GM23338 (cell line): ENCODE data around the gene SHB. TPM values are rescaled to one million over a fixed set of nuclear protein-coding genes. Genes with fewer than 3 reads are reported as not detected.

Experiments used
- ATAC-seq: fragments of 200-7000 bp; cut with Tn5 transposase; 3 replicates; pipeline ENCODE4 v1.9.1; 2020
- DNase-seq: peaks from one replicate; pipeline ENCODE4 v3.0.0-alpha.2; 2015; ENCODE audit warnings: low spot score
- H2AFZ ChIP-seq: fragments of 200-600 bp; sonication (generic); 2 replicates; pipeline ENCODE4 v1.8.0; 2016; ENCODE audit warnings: antibody characterized with exemption, mild to moderate bottlenecking, moderate library complexity
- H3F3A ChIP-seq: fragments of 200-600 bp; sonication (generic); replicated peaks from 2 replicates; pipeline ENCODE4 v1.8.0; 2017; ENCODE audit warnings: antibody characterized with exemption, mixed run types, low read depth
- H3K27ac ChIP-seq: fragments of 200-600 bp; sonication (generic); 2 replicates; pipeline ENCODE4 v1.6.1; 2016; ENCODE audit warnings: low read depth
- H3K27me3 ChIP-seq: fragments of 200-600 bp; sonication (generic); 2 replicates; pipeline ENCODE4 v1.8.0; 2016; ENCODE audit warnings: mild to moderate bottlenecking, mixed run types, moderate library complexity; ENCODE audit not compliant: insufficient read depth
- H3K36me3 ChIP-seq: fragments of 200-600 bp; sonication (generic); 2 replicates; pipeline ENCODE4 v1.8.0; 2016; ENCODE audit warnings: mild to moderate bottlenecking; ENCODE audit not compliant: insufficient read depth
- H3K4me1 ChIP-seq: fragments of 200-600 bp; sonication (generic); 2 replicates; pipeline ENCODE4 v1.8.0; 2016; ENCODE audit warnings: mild to moderate bottlenecking, moderate library complexity; ENCODE audit not compliant: insufficient read depth
- H3K4me2 ChIP-seq: fragments of 200-600 bp; sonication (generic); 2 replicates; pipeline ENCODE4 v1.7.1; 2017; ENCODE audit warnings: mixed run types
- H3K4me3 ChIP-seq: fragments of 200-600 bp; sonication (generic); 2 replicates; pipeline ENCODE4 v1.6.1; 2016; ENCODE audit warnings: mixed run types
- H3K79me2 ChIP-seq: fragments of 200-600 bp; sonication (generic); replicated peaks from 2 replicates; pipeline ENCODE4 v1.8.0; 2017; ENCODE audit warnings: mild to moderate bottlenecking; ENCODE audit not compliant: insufficient read depth
- H3K9me2 ChIP-seq: fragments of 200-600 bp; sonication (generic); 2 replicates; pipeline ENCODE4 v1.8.0; 2017; ENCODE audit not compliant: insufficient read depth
- H4K20me1 ChIP-seq: fragments of 200-600 bp; sonication (generic); replicated peaks from 2 replicates; pipeline ENCODE4 v1.8.0; 2017; ENCODE audit warnings: mild to moderate bottlenecking; ENCODE audit not compliant: insufficient read depth
- H3K27ac Mint-ChIP-seq: 2 replicates; pipeline ENCODE4 v1.8.0; 2020; ENCODE audit warnings: inconsistent platforms, mild to moderate bottlenecking, moderate library complexity, mixed read lengths
- H3K27me3 Mint-ChIP-seq: 3 replicates; pipeline ENCODE4 v1.8.0; 2022; ENCODE audit warnings: low read depth, mild to moderate bottlenecking, moderate library complexity, mixed read lengths, inconsistent platforms; ENCODE audit not compliant: insufficient read depth, poor library complexity
- H3K36me3 Mint-ChIP-seq: 3 replicates; pipeline ENCODE4 v1.8.0; 2021; ENCODE audit warnings: low read depth, mild to moderate bottlenecking, inconsistent platforms, moderate library complexity, mixed read lengths
- H3K4me1 Mint-ChIP-seq: 3 replicates; pipeline ENCODE4 v1.8.0; 2020; ENCODE audit warnings: mild to moderate bottlenecking, inconsistent platforms, mixed read lengths
- H3K4me3 Mint-ChIP-seq: 3 replicates; pipeline ENCODE4 v1.8.0; 2021; ENCODE audit warnings: moderate library complexity, mild to moderate bottlenecking, inconsistent platforms, mixed read lengths
- H3K9me3 Mint-ChIP-seq: 3 replicates; pipeline ENCODE4 v1.8.0; 2020; ENCODE audit warnings: moderate library complexity, mild to moderate bottlenecking, inconsistent platforms, mixed read lengths
- CREB1 ChIP-seq: fragments of 250-450 bp; sonication (Bioruptor Pico); IDR thresholded peaks from 2 replicates; pipeline ENCODE4 v1.5.0; 2020; ENCODE audit warnings: low read depth, mild to moderate bottlenecking, moderate library complexity
- EZH2 ChIP-seq: fragments of 200-600 bp; sonication (generic); IDR thresholded peaks from one replicate; pipeline ENCODE4 v1.8.0; 2017; ENCODE audit warnings: antibody characterized with exemption, mild to moderate bottlenecking, low read depth; ENCODE audit not compliant: unreplicated experiment
- EZH2phosphoT487 ChIP-seq: fragments of 200-600 bp; sonication (generic); IDR thresholded peaks from one replicate; pipeline ENCODE4 v1.8.1; 2018; ENCODE audit warnings: antibody characterized with exemption; ENCODE audit not compliant: unreplicated experiment
- JUNB ChIP-seq: IDR thresholded peaks from one replicate; pipeline ENCODE4 v1.6.1; 2016; ENCODE audit warnings: antibody characterized with exemption; ENCODE audit not compliant: unreplicated experiment
- NANOG ChIP-seq: IDR thresholded peaks from 2 replicates; pipeline ENCODE4 v1.6.1; 2016; ENCODE audit warnings: antibody characterized with exemption, borderline replicate concordance
- STAT1 ChIP-seq: IDR thresholded peaks from one replicate; pipeline ENCODE4 v1.6.1; 2016; ENCODE audit warnings: antibody characterized with exemption; ENCODE audit not compliant: unreplicated experiment
- ZNF114 ChIP-seq: fragments of 250-450 bp; sonication (Bioruptor Pico); IDR thresholded peaks from 2 replicates; pipeline ENCODE4 v1.5.0; 2020; ENCODE audit warnings: mild to moderate bottlenecking, moderate library complexity
- ZNF331 ChIP-seq: fragments of 250-450 bp; sonication (Bioruptor Pico); IDR thresholded peaks from 2 replicates; pipeline ENCODE4 v1.5.0; 2020; ENCODE audit warnings: low read depth, mild to moderate bottlenecking, moderate library complexity
- polyA plus RNA-seq: library from polyadenylated mRNA; unstranded; fragments of >200 nt; fragmentation: Nextera tagmentation; extraction: Ambion mirVana; gene quantifications from 2 replicates; pipeline ENCODE4 v1.2.1, GENCODE V29; 2016
- total RNA-seq: library from RNA; depleted of rRNA; stranded (reverse); fragments of >200 nt; shearing (Covaris generic); gene quantifications from 2 replicates; pipeline ENCODE4 v1.2.3, GENCODE V29; 2014
- TF ChIP-seq, protein P1 (sequence below), 2 experiments: fragments of 200-600 bp in 1 of 2; sonication (generic) in 1 of 2; conservative IDR thresholded peaks; 2 replicates each; pipeline versions ENCODE4 v1.5.1 to v1.6.1; 2016 to 2017; ENCODE audit warnings: antibody characterized with exemption in 2 of 2, low read depth in 2 of 2, mild to moderate bottlenecking in 2 of 2, moderate library complexity in 1 of 2
- TF ChIP-seq, protein P2 (sequence below): IDR thresholded peaks from one replicate; pipeline ENCODE4 v1.6.1; 2018; ENCODE audit warnings: antibody characterized with exemption; ENCODE audit not compliant: unreplicated experiment
- TF ChIP-seq, protein P3 (sequence below): IDR thresholded peaks from 2 replicates; pipeline ENCODE4 v1.6.1; 2016; ENCODE audit warnings: antibody characterized with exemption

Gene SHB
- total and polyA plus RNA-seq, 2 experiments from 2014 or later, result 1.5 to 14.0 TPM

DNA sequence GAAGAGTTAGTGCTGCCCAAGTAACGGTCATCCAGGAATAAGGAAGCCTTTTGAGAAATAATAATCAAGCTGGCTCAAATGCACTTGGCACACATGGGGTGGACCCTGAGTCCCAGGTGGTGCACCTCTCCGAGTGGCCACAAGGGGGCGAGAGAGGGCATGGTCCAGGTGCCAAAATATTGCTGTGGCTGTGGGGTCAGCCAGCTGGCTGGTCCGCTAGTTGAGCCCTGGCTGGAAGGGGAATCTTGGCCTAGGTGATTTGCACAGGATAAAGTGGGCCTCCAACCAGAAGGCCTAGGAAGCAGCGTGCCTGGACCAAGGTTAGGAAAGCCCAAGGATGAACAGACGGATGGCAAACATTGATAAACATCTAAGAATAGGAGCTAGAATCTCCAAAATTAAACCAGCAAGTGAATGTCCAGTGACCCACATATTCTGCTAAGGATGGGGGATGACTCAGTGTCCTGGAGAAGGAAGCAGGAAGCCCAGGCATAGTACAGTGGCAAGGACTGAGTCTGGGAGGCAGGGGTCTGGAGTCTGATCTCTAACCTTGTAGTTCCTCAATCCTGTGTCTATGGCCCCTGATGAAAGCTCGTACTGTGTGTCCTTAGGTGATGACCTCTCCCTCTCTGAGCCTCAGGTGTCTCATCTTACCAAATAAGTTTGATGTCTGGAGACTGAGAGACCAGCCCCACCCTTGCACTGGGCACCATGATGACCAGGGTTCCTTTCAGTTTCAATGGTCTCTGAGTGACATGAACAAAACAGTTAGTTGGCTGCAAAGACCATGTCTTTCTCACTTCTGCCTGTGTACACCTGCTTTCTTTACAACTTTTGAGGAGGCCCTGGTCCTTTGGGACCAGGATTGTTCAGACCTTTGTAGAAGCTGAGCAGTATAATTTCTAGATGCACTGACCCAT, 19.2 kb upstream of the SHB start:
- no peaks in the 10 kb centered on the region for H3K79me2 ChIP-seq
- no peak overlapping the region for H3K4me3 ChIP-seq
- no peaks in the 10 kb centered on the region for H3K27me3 ChIP-seq
- no peak overlapping the region for H3K4me2 ChIP-seq
- no peak overlapping the region for H3K4me3 Mint-ChIP-seq
- H3K27me3 Mint-ChIP-seq, result peaks cover 9% of the 10 kb centered on the region
- no peaks in the 10 kb centered on the region for H3K36me3 Mint-ChIP-seq
- peaks cover 31% of the 10 kb centered on the region for H3K4me1 Mint-ChIP-seq
- H3F3A ChIP-seq, result no peaks in the 10 kb centered on the region
- H3K36me3 ChIP-seq, result no peaks in the 10 kb centered on the region
- ATAC-seq (peak; percentile 89), DNase-seq (peak; percentile 72)
- H3K27ac Mint-ChIP-seq, result no peak overlapping the region
- H3K4me1 ChIP-seq, result peaks cover 13% of the 10 kb centered on the region; the same call in 1 of the 2 replicates
- H3K9me2 ChIP-seq, result no peaks in the 10 kb centered on the region
- H4K20me1 ChIP-seq, result no peaks in the 10 kb centered on the region
- no peak overlapping the region for H2AFZ ChIP-seq
- H3K9me3 Mint-ChIP-seq, result no peaks in the 10 kb centered on the region
- TF ChIP-seq, protein P1, sequence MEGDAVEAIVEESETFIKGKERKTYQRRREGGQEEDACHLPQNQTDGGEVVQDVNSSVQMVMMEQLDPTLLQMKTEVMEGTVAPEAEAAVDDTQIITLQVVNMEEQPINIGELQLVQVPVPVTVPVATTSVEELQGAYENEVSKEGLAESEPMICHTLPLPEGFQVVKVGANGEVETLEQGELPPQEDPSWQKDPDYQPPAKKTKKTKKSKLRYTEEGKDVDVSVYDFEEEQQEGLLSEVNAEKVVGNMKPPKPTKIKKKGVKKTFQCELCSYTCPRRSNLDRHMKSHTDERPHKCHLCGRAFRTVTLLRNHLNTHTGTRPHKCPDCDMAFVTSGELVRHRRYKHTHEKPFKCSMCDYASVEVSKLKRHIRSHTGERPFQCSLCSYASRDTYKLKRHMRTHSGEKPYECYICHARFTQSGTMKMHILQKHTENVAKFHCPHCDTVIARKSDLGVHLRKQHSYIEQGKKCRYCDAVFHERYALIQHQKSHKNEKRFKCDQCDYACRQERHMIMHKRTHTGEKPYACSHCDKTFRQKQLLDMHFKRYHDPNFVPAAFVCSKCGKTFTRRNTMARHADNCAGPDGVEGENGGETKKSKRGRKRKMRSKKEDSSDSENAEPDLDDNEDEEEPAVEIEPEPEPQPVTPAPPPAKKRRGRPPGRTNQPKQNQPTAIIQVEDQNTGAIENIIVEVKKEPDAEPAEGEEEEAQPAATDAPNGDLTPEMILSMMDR (conservative IDR thresholded peaks at IDR 0.05; ENCODE audit: low read depth in 2 of 2), result peak; percentile 95 to 97
- TF ChIP-seq CREB1, result no peak
- no peak overlapping the region for H3K27ac ChIP-seq

DNA sequence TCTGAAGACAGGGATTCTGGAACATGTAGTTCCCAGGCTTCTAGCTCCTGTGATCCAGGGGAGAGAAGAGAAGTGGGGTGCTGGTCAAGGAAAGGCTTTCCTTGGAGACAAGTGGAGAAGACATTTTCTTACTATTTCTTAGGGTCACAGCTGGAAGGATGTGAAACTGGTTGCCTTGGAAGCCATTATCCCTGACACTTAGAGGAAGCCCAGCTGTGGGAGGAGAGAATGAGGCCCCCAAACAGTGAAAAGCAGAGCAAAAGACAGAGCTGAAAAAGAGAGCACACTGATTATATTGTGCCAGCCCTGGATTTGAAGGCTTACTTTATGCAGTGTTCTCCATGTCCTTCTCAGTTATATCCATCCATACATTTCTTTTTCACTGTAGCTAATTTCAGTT, 17.5 kb upstream of the SHB start:
- Histone ChIP-seq H3K79me2 (no peaks in the 10 kb centered on the region), H3K27ac (no peak overlapping the region), H3K4me2 (no peak overlapping the region), H3K4me1 (peaks cover 11% of the 10 kb centered on the region; the same call in 1 of the 2 replicates), H3K9me2 (no peaks in the 10 kb centered on the region), H2AFZ (no peak overlapping the region), H3F3A (no peaks in the 10 kb centered on the region), H3K36me3 (no peaks in the 10 kb centered on the region), H3K4me3 (no peak overlapping the region), H4K20me1 (no peaks in the 10 kb centered on the region), H3K27me3 (no peaks in the 10 kb centered on the region)
- ATAC-seq, result no peak
- peaks cover 9% of the 10 kb centered on the region for H3K27me3 Mint-ChIP-seq
- no peak overlapping the region for H3K4me3 Mint-ChIP-seq
- H3K36me3 Mint-ChIP-seq, result no peaks in the 10 kb centered on the region
- no peak overlapping the region for H3K27ac Mint-ChIP-seq
- DNase-seq, result no peak
- H3K4me1 Mint-ChIP-seq, result peaks cover 34% of the 10 kb centered on the region
- H3K9me3 Mint-ChIP-seq, result no peaks in the 10 kb centered on the region
- TF ChIP-seq ZNF114 (no peak), NANOG (no peak), EZH2 (no peak), ZNF331 (CRISPR knock-in tag) (no peak), EZH2phosphoT487 (no peak), JUNB (no peak), STAT1 (no peak)
- TF ChIP-seq, protein P2, sequence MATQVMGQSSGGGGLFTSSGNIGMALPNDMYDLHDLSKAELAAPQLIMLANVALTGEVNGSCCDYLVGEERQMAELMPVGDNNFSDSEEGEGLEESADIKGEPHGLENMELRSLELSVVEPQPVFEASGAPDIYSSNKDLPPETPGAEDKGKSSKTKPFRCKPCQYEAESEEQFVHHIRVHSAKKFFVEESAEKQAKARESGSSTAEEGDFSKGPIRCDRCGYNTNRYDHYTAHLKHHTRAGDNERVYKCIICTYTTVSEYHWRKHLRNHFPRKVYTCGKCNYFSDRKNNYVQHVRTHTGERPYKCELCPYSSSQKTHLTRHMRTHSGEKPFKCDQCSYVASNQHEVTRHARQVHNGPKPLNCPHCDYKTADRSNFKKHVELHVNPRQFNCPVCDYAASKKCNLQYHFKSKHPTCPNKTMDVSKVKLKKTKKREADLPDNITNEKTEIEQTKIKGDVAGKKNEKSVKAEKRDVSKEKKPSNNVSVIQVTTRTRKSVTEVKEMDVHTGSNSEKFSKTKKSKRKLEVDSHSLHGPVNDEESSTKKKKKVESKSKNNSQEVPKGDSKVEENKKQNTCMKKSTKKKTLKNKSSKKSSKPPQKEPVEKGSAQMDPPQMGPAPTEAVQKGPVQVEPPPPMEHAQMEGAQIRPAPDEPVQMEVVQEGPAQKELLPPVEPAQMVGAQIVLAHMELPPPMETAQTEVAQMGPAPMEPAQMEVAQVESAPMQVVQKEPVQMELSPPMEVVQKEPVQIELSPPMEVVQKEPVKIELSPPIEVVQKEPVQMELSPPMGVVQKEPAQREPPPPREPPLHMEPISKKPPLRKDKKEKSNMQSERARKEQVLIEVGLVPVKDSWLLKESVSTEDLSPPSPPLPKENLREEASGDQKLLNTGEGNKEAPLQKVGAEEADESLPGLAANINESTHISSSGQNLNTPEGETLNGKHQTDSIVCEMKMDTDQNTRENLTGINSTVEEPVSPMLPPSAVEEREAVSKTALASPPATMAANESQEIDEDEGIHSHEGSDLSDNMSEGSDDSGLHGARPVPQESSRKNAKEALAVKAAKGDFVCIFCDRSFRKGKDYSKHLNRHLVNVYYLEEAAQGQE, result no peak
- TF ChIP-seq, protein P1 (conservative IDR thresholded peaks at IDR 0.05; ENCODE audit: low read depth in 2 of 2), result no peak
- TF ChIP-seq, protein P3, sequence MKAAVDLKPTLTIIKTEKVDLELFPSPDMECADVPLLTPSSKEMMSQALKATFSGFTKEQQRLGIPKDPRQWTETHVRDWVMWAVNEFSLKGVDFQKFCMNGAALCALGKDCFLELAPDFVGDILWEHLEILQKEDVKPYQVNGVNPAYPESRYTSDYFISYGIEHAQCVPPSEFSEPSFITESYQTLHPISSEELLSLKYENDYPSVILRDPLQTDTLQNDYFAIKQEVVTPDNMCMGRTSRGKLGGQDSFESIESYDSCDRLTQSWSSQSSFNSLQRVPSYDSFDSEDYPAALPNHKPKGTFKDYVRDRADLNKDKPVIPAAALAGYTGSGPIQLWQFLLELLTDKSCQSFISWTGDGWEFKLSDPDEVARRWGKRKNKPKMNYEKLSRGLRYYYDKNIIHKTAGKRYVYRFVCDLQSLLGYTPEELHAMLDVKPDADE, result no peak
